ENCODE data around the gene RCC2.

Gene RCC2

DNA sequence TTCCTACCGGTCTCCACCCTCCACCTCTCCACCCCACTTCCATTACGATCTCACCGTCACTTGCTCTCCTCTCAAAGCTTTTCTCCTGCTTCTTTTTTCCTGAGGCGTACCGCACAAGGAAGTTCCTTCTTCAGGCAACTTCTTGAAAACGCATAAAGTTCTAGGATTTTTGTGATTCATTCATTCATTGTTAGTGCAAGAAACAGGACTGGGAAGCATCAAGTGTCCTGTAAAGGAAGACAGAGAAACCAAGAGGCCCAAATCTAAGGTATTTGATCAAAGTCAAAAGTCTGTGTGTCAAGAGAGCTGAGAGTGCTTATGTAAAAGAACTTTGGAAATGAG lies 1.3 kb upstream of the RCC2 start:
- TF ChIP-seq POLR2A (IDR thresholded peaks at IDR 0.05; ENCODE audit: extremely low read depth, insufficient read length) (no peak), MYC (IDR thresholded peaks at IDR 0.05; ENCODE audit: low read depth, low read length) (no peak)
- TF ChIP-seq, protein P1, sequence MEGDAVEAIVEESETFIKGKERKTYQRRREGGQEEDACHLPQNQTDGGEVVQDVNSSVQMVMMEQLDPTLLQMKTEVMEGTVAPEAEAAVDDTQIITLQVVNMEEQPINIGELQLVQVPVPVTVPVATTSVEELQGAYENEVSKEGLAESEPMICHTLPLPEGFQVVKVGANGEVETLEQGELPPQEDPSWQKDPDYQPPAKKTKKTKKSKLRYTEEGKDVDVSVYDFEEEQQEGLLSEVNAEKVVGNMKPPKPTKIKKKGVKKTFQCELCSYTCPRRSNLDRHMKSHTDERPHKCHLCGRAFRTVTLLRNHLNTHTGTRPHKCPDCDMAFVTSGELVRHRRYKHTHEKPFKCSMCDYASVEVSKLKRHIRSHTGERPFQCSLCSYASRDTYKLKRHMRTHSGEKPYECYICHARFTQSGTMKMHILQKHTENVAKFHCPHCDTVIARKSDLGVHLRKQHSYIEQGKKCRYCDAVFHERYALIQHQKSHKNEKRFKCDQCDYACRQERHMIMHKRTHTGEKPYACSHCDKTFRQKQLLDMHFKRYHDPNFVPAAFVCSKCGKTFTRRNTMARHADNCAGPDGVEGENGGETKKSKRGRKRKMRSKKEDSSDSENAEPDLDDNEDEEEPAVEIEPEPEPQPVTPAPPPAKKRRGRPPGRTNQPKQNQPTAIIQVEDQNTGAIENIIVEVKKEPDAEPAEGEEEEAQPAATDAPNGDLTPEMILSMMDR (IDR thresholded peaks at IDR 0.05; ENCODE audit: low read depth, low read length): no peak
- TF ChIP-seq, protein P2, sequence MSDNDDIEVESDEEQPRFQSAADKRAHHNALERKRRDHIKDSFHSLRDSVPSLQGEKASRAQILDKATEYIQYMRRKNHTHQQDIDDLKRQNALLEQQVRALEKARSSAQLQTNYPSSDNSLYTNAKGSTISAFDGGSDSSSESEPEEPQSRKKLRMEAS (IDR thresholded peaks at IDR 0.05; ENCODE audit: low read depth, low read length): no peak
- no peak for DNase-seq (ENCODE audit: low read depth)
- no peak overlapping the region for H3K4me3 ChIP-seq (ENCODE audit: low read depth, low read length)

DNA sequence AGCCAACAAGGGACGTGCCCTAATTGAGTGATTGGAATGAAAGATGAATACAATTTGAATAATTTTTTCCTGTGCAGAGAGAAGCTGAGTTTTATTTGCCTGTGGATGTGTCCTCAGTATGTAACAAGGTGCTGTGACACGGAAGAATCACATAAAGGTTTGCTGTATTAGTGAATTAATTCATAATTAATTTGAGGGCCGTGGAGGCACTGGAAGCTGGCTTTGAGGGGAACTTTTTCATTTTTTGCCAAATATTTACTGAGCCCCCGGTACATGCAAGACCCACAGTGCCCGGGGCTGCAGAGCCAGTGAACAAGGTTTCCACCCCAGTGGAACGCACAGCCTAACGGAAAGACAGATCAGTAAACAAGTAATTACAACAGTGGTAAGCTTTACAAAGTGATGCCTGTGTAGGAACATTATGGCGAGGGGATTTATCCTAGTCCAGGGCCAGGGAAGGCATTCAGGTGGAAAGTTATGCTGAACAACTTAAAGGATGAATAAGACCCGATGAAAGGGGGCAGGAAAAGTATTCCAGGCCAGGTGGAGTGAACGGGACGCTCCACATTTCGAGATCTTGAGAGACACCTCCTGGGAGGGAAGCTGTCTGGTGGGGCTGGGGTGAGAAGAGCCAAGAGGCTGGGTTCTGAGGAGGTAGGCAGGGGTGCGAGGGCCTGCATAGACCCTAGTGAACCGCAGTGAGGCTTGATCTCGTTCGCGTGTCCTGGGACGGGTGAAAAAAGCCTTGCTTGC lies 773 bp upstream of the RCC2 start:
- no peak for DNase-seq (ENCODE audit: low read depth)

DNA sequence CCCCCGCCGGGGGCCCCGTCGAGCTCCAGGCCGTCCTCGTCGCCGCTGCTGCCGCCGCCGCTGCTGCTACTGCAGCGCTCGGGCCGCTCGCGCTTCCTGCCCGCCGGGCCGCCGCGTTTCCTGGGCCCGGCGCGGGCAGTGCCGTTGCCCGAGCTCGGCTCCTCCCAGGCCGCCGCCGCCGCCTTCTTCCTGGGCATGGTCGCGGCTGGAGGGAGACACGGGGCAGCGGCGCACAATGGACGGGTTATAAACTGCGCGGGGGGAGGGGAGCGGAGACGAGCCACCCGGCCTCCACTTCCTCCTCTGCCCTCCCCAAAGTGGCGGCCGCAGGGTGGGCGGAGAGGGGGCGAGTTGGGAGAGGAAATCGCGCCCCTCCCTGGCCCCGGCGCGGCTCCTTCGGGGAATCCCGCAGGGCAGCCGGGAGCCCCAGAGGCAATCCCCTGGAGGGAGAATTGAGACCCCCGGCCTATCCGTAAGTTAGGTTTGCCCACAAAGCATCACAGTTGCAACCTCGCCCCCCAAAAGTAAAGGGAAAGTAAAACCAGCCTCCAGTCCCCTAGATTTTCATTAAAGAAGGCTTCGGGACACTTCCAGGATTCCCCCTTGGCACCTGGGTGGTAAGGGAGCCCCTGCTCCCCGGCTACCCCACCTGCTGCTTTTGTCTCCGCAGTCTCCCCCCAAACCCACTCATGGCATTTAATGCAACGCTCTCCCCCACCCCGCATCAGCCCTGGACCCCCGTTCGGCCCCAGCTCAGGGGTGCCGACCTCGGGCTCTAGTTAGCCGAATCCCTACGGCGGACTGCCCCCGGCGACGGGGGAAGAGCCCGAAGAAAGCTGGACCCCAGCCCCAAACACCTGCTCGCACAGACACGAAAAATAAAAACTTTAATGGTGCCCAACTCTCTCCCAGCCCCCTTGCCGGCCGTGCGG lies 893 bp downstream of the RCC2 start:
- peak; percentile 79 for TF ChIP-seq MYC (IDR thresholded peaks at IDR 0.05; ENCODE audit: low read depth, low read length)
- TF ChIP-seq POLR2A (IDR thresholded peaks at IDR 0.05; ENCODE audit: extremely low read depth, insufficient read length): peak; percentile 71
- TF ChIP-seq, protein P1 (IDR thresholded peaks at IDR 0.05; ENCODE audit: low read depth, low read length): no peak
- TF ChIP-seq, protein P2 (IDR thresholded peaks at IDR 0.05; ENCODE audit: low read depth, low read length): peak; percentile 65
- peak; percentile 93 for DNase-seq (ENCODE audit: low read depth)

More for the DNA sequence above, 773 bp upstream of the RCC2 start:
- H3K4me3 ChIP-seq (ENCODE audit: low read depth, low read length): peak overlapping the region; percentile 55
- TF ChIP-seq POLR2A (IDR thresholded peaks at IDR 0.05; ENCODE audit: extremely low read depth, insufficient read length) (no peak), MYC (IDR thresholded peaks at IDR 0.05; ENCODE audit: low read depth, low read length) (no peak)
- TF ChIP-seq, protein P2 (IDR thresholded peaks at IDR 0.05; ENCODE audit: low read depth, low read length): no peak
- TF ChIP-seq, protein P1 (IDR thresholded peaks at IDR 0.05; ENCODE audit: low read depth, low read length): no peak

DNA sequence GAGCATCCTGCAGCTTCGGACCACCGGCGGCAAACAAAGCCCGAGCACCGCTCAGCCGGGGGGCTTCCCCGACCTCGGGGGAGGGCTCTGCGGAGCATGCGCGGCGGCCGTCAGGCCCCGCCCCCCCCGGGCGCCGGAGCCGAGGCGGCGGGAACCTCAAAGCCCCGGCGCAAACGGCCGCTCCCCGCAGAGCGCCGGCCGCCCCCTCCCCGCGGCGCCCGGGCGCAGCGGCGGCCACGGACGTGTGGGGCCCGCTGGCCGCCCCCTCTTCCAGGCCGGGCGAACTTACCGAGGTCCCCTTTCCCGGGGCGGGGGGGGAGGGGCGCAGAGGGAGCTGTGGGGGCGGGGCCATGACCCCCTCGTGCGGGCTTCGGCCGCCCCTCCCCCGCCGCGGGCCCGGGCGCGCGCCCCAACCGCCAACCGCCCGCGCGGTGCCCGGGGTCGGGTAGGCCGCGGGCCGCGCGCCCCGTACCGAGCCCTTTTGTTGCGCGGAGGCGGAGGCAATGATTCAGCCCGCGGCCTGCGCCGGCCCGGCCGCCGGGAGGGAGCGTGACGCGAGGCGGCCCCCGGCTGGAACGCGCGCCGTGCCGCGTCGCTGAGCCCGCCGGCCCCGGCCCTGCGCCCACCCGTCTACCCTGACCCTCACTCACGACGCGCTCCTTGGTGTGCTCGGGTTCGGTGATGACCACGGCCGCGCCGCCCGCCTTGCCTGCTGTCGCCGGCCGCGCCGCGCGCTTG lies 1.7 kb downstream of the RCC2 start:
- H3K4me3 ChIP-seq (ENCODE audit: low read depth, low read length): peak overlapping the region; percentile 80
- TF ChIP-seq, protein P1 (IDR thresholded peaks at IDR 0.05; ENCODE audit: low read depth, low read length): no peak
- TF ChIP-seq POLR2A (IDR thresholded peaks at IDR 0.05; ENCODE audit: extremely low read depth, insufficient read length): peak; percentile 58
- peak; percentile 62 for DNase-seq (ENCODE audit: low read depth)

More for the DNA sequence above, 893 bp downstream of the RCC2 start:
- peak overlapping the region; percentile 91 for H3K4me3 ChIP-seq (ENCODE audit: low read depth, low read length)

DNA sequence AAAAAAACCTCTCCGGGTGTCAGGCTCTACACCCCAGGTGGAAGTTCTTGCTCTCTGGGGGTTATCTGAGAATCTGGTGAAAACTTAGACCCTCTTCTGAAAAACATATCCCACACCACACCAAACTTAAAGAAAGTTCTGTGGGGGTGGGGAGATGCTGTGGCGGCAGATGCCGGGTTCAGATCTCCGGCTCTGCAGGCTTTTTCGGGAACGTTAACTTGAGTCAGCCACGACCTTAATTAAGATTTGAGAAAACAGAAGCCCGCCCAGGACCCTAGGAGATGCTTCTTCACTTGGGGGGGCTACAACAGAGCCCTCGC lies 2.3 kb downstream of the RCC2 start:
- peak overlapping the region; percentile 80 for H3K4me3 ChIP-seq (ENCODE audit: low read depth, low read length)
- DNase-seq (ENCODE audit: low read depth): no peak
- TF ChIP-seq, protein P2 (IDR thresholded peaks at IDR 0.05; ENCODE audit: low read depth, low read length): no peak
- TF ChIP-seq, protein P1 (IDR thresholded peaks at IDR 0.05; ENCODE audit: low read depth, low read length): no peak
- TF ChIP-seq MYC (IDR thresholded peaks at IDR 0.05; ENCODE audit: low read depth, low read length) (no peak), POLR2A (IDR thresholded peaks at IDR 0.05; ENCODE audit: extremely low read depth, insufficient read length) (no peak)

All from NB4 (cell line).